ENCODE data around the gene TANC1.

GRCh38 chr2:159179096-159179495 is 210.7 kb downstream of the TANC1 start:
- TF ChIP-seq CTCF (IDR thresholded peaks at IDR 0.05; ENCODE audit: extremely low read depth in 1 of 2, insufficient read depth in 1 of 2, low read depth in 1 of 2, low read length in 2 of 2): no peak
- TF ChIP-seq POLR2A (IDR thresholded peaks at IDR 0.05; ENCODE audit: low read depth, low read length): no peak
- no peak for TF ChIP-seq MYC (IDR thresholded peaks at IDR 0.05; ENCODE audit: low read depth, low read length)
- TF ChIP-seq EZH2 (IDR thresholded peaks at IDR 0.05; ENCODE audit: borderline replicate concordance, low read depth, low read length, severe bottlenecking): no peak
- TF ChIP-seq FOS (IDR thresholded peaks at IDR 0.05; ENCODE audit: borderline replicate concordance, insufficient read depth, low read length): no peak
- TF ChIP-seq JUN (IDR thresholded peaks at IDR 0.05; ENCODE audit: borderline replicate concordance, insufficient read depth, insufficient read length, low read depth): no peak
